ENCODE measurements around the gene CFLAR. TPM values are rescaled to one million over a fixed set of nuclear protein-coding genes. Genes with fewer than 3 reads are reported as not detected.
A peak's percentile ranks its signal among the peaks of the same experiment; 100 is the strongest.

The CFLAR gene
- total RNA-seq, 4 donors from 2014 or later: 71.9 to 132 (median 114) TPM

- H3K4me3 ChIP-seq: no peak overlapping the region
- H3K27ac ChIP-seq: no peak overlapping the region
- peaks cover 0 to 4% (median 0%) of the 10 kb centered on the region in 3 donors for H3K9me3 ChIP-seq
- intact Hi-C loops (cut with DNase I): loop anchor here (10.0 kb wide), 1 partner anchor 267 kb away; no protein-coding TSS in a partner anchor
- no peaks in the 10 kb centered on the region for H3K27me3 ChIP-seq
- H3K4me1 ChIP-seq: peaks cover 0 to 18% (median 3%) of the 10 kb centered on the region in 3 donors
- WGBS, 2 donors: 43 to 61% methylated on average over 2 of the region's 2 CpGs
- no peak for DNase-seq
- H3K36me3 ChIP-seq: peaks cover 0 to 8% (median 0%) of the 10 kb centered on the region in 3 donors
- no peak for TF ChIP-seq POLR2A (IDR thresholded peaks at IDR 0.05)
- TF ChIP-seq CTCF (IDR thresholded peaks at IDR 0.05): no peak
These were observed 56.3 kb downstream of the CFLAR start for GRCh38 chr2:201172279-201172678.

- no peak overlapping the region for H3K27ac ChIP-seq
- 60 to 92% methylated on average over 1 of the region's 1 CpG for WGBS, 2 donors
- intact Hi-C loops (cut with DNase I): loop anchor here (10.0 kb wide), 1 partner anchor 270 kb away; no protein-coding TSS in a partner anchor
These were observed 58.7 kb downstream of the CFLAR start for GRCh38 chr2:201174687-201175086.

GRCh38 chr2:201176081-201176481, 60.1 kb downstream of the CFLAR start:
- Histone ChIP-seq H3K9me3 (no peaks in the 10 kb centered on the region), H3K36me3 (no peaks in the 10 kb centered on the region), H3K27me3 (no peaks in the 10 kb centered on the region), H3K4me1 (peaks cover 0 to 18% (median 3%) of the 10 kb centered on the region in 3 donors), H3K4me3 (no peak overlapping the region), H3K27ac (no peak overlapping the region)
- no peak for DNase-seq
- intact Hi-C loops (cut with DNase I): loop anchor here (10.0 kb wide), 1 partner anchor 271 kb away; no protein-coding TSS in a partner anchor
- no peak for TF ChIP-seq CTCF (IDR thresholded peaks at IDR 0.05)
- TF ChIP-seq POLR2A (IDR thresholded peaks at IDR 0.05): no peak
- WGBS, 2 donors: 37 to 40% methylated on average over 3 to 6 of the region's 6 CpGs

More at GRCh38 chr2:201174687-201175086, 58.7 kb downstream of the CFLAR start:
- peaks cover 0 to 18% (median 3%) of the 10 kb centered on the region in 3 donors for H3K4me1 ChIP-seq
- no peak overlapping the region for H3K4me3 ChIP-seq
- H3K36me3 ChIP-seq: no peaks in the 10 kb centered on the region
- no peaks in the 10 kb centered on the region for H3K27me3 ChIP-seq
- no peak for TF ChIP-seq POLR2A (IDR thresholded peaks at IDR 0.05)
- no peak for TF ChIP-seq CTCF (IDR thresholded peaks at IDR 0.05)
- peaks cover 0 to 2% (median 0%) of the 10 kb centered on the region in 3 donors for H3K9me3 ChIP-seq
- DNase-seq: no peak

GRCh38 chr2:201180010-201180409, 64.0 kb downstream of the CFLAR start:
- Histone ChIP-seq H3K4me3 (no peak overlapping the region), H3K4me1 (peaks cover 0 to 40% (median 7%) of the 10 kb centered on the region in 3 donors), H3K9me3 (no peaks in the 10 kb centered on the region), H3K36me3 (no peaks in the 10 kb centered on the region), H3K27ac (no peak overlapping the region), H3K27me3 (no peaks in the 10 kb centered on the region)
- intact Hi-C loops (cut with DNase I): no loop called here
- whole genome bisulfite sequencing, 2 donors: 47 to 69% methylated on average over 3 of the region's 3 CpGs
- TF ChIP-seq CTCF (IDR thresholded peaks at IDR 0.05): no peak
- no peak for DNase-seq

GRCh38 chr2:201182650-201183364, 66.8 kb downstream of the CFLAR start, which contains the start of gene CASP10:
Gene CASP10 (plus strand): TSS chr2:201183141. CDS start chr2:201185778, 2,637 bp downstream.
- TF ChIP-seq POLR2A (IDR thresholded peaks at IDR 0.05): peak in 2 of 4 donors; percentile 15 to 62
- TF ChIP-seq CTCF (IDR thresholded peaks at IDR 0.05): peak in 5 of 6 experiments; percentile 34 to 79 (median 65)
- H3K27me3 ChIP-seq: no peaks in the 10 kb centered on the region
- peak within 1 kb of the TSS; percentile 64 to 86 (median 76) for H3K27ac ChIP-seq
- WGBS, 2 donors: 37 to 48% methylated on average over 11 of the region's 11 CpGs
- peaks cover 0 to 18% (median 0%) of the 10 kb centered on the region in 3 donors for H3K36me3 ChIP-seq
- H3K4me3 ChIP-seq: peak within 1 kb of the TSS; percentile 37 to 65 (median 47)
- peaks cover 0 to 49% (median 9%) of the 10 kb centered on the region in 3 donors for H3K4me1 ChIP-seq
- no peaks in the 10 kb centered on the region for H3K9me3 ChIP-seq
- intact Hi-C loops (cut with DNase I): no loop called here
- DNase-seq: no peak

All from esophagus squamous epithelium (tissue), 5 donors.